NCI-H524 (cell line): Measurements from ENCODE around the gene HACD4.
"Not testable (repeated sequence)": the region's sequence is repeated elsewhere in the genome, so short reads cannot be mapped to it uniquely, and the experiment has no call there.

ENCODE experiments used
- DNase-seq, 2 experiments: peaks; one replicate each; lab custom pipeline; 2025; lab: John Stamatoyannopoulos, UW

Gene HACD4

DNA sequence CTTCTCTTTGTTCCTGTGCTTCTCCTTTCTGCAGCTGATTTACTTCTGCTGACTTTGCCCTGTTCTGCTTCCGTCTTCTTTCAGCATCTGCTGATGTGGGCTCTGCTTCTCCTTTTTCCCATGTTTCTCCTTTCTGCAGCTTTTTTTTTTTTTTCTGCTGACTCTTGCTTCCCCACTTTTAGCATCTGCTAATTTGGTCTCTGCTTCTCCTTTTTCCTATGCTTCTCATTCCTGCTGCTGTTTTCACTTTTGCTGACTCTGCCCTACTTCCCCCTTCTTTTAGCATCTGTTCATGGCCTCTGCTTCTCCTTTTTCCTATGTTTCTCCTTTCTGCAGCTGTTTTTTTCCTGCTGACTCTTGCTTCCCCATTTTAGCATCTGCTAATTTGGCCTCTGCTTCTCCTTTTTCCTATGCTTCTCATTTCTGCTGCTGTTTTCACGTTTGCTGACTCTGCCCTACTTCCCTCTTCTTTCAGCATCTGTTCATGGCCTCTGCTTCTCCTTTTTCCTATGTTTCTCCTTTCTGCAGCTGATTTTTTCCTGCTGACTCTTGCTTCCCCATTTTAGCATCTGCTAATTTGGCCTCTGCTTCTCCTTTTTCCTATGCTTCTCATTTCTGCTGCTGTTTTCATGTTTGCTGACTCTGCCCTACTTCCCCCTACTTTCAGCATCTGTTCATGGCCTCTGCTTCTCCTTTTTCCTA, 58.0 kb downstream of the HACD4 start:
- not testable (repeated sequence) for DNase-seq

DNA sequence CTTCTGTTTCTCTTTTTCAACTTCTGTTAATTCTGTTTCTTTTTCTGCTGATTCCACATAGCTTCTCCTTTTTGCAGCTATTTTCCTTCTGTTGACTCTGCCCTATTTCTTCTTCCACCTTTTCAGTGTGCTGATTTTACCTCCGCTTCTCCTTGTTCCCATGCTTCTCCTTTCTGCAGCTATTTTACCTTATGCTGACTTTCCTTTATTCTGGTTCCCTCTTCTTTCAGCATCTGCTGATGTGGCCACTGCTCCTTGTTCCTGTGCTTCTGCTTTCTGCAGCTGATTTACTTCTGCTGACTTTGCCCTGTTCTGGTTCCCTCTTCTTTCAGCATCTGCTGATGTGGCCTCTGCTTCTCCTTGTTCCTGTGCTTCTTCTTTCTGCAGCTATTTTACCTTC, 58.8 kb downstream of the HACD4 start:
- DNase-seq: no peak

DNA sequence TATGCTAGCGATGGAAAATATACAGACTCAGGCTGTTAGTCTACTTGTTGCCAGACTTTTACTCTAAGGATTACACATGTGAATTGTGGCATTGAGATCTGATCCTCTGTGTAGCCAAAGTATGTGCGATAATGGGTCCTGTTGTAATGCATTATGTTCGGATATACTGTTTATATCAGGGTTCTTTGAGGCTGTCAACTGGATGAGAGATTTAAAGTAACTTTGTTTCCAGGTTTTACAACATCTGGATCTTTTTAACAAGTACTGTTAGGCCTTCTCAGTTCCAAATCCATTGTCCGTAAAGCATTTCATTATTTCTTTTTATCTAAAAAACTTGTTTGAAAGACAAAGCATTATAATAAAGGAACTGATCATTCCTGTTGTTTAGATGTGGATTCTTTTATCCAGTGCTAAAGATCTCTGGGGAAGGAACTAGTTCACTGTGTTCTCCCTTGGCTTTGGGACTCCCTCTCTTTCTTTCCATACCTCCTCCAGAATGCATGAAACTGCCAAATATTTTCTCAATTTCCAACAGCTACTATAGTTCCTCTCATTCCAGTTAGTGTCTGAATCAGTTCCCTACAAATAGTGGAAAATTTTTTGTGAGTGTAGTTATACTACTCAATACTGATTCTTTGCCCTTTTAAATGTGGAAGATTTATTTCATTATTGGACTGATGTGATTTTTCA, 68.8 kb downstream of the HACD4 start:
- no peak for DNase-seq

DNA sequence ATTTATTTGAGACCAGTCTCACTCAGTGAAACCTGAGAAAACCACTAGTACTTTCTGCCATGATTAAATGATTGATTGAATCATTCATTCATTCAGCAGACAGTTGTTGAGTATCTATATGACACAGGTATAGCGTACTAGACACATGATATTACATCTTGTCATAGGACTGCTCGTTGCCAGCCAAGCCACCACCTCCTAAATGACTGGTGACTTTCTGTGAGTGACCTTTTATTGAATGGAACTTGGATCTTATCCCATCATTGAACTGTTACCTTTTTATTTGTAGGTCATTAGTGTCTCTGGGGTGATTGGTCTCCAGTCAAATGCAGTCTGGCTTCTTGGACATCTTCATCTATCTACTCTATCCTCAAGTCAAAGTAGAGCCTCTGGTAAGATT, 80.7 kb downstream of the HACD4 start:
- no peak for DNase-seq
